ENCODE measurements around the gene UGT1A4. TPM values are rescaled to one million over a fixed set of nuclear protein-coding genes. Genes with fewer than 3 reads are reported as not detected.
A peak's percentile ranks its signal among the peaks of the same experiment; 100 is the strongest.

UGT1A4 gene
- total RNA-seq, 1 donor from 2014 or later, result not detected

GRCh38 chr2:233813236-233814055 is 94.9 kb downstream of the UGT1A4 start:
- peak; percentile 34 for DNase-seq
- no peak for ATAC-seq
- no peaks in the 10 kb centered on the region for H3K9me3 ChIP-seq

GRCh38 chr2:233814056-233814835 is 95.7 kb downstream of the UGT1A4 start:
- Histone ChIP-seq H3K4me1 (no peaks in the 10 kb centered on the region), H3K27me3 (no peaks in the 10 kb centered on the region), H3K4me3 (no peak overlapping the region), H3K9me3 (no peaks in the 10 kb centered on the region), H3K27ac (no peak overlapping the region), H3K36me3 (no peaks in the 10 kb centered on the region)
- no peak for ATAC-seq
- intact Hi-C loops (cut with DNase I), result no loop called here
- TF ChIP-seq CTCF (IDR thresholded peaks at IDR 0.05), result no peak
- DNase-seq, result peak; percentile 43

More at GRCh38 chr2:233813236-233814055, 94.9 kb downstream of the UGT1A4 start:
- intact Hi-C loops (cut with DNase I), result no loop called here
- Histone ChIP-seq H3K4me1 (no peaks in the 10 kb centered on the region), H3K4me3 (no peak overlapping the region), H3K27ac (no peak overlapping the region), H3K27me3 (no peaks in the 10 kb centered on the region), H3K36me3 (no peaks in the 10 kb centered on the region)
- no peak for TF ChIP-seq CTCF (IDR thresholded peaks at IDR 0.05)

- DNase-seq (no peak), ATAC-seq (no peak)
- no peak overlapping the region for H3K27ac ChIP-seq
- no peaks in the 10 kb centered on the region for H3K4me1 ChIP-seq
- H3K36me3 ChIP-seq, result no peaks in the 10 kb centered on the region
- H3K27me3 ChIP-seq, result no peaks in the 10 kb centered on the region
- no peaks in the 10 kb centered on the region for H3K9me3 ChIP-seq
- intact Hi-C loops (cut with DNase I), result no loop called here
- no peak for TF ChIP-seq CTCF (IDR thresholded peaks at IDR 0.05)
- H3K4me3 ChIP-seq, result no peak overlapping the region
Measured at GRCh38 chr2:233815861-233816260, 97.3 kb downstream of the UGT1A4 start.

GRCh38 chr2:233816334-233816733 is 97.8 kb downstream of the UGT1A4 start:
- H3K4me3 ChIP-seq, result no peak overlapping the region
- no peaks in the 10 kb centered on the region for H3K4me1 ChIP-seq
- no peaks in the 10 kb centered on the region for H3K27me3 ChIP-seq
- TF ChIP-seq CTCF (IDR thresholded peaks at IDR 0.05), result no peak
- no peaks in the 10 kb centered on the region for H3K36me3 ChIP-seq
- H3K9me3 ChIP-seq, result no peaks in the 10 kb centered on the region
- no peak for ATAC-seq
- H3K27ac ChIP-seq, result no peak overlapping the region
- DNase-seq, result peak; percentile 15
- intact Hi-C loops (cut with DNase I), result no loop called here

GRCh38 chr2:233816771-233817170 is 98.2 kb downstream of the UGT1A4 start:
- peak; percentile 23 for DNase-seq
- intact Hi-C loops (cut with DNase I), result no loop called here

More at GRCh38 chr2:233816771-233817170, 98.2 kb downstream of the UGT1A4 start:
- Histone ChIP-seq H3K27me3 (no peaks in the 10 kb centered on the region), H3K9me3 (no peaks in the 10 kb centered on the region), H3K4me3 (no peak overlapping the region), H3K4me1 (no peaks in the 10 kb centered on the region), H3K27ac (no peak overlapping the region), H3K36me3 (no peaks in the 10 kb centered on the region)
- ATAC-seq, result no peak
- no peak for TF ChIP-seq CTCF (IDR thresholded peaks at IDR 0.05)

Data from upper lobe of right lung (tissue), 1 donor.